ENCODE results near the gene TSPO.

TSPO gene

DNA sequence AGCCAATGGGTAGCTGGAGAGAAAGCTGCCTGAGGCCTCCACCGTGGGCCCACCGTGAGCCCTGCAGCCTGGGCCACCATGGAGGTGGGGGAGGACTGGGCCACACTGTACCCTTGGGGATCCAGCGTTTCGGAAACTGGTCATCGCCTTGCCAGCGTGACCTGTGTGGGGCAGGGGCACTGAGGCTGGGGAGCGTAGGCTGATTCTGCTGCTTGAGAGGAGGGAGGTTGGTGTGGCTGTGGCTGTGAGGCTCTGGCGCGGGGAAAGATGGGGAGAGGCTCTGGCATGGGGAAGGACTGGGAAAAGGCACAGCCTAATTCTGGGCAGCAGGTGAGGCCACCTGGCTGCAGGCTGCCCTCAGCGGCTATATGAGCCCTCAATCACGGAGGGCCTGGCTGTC is 48.2 kb downstream of the TSPO start:
- in situ Hi-C loops (cut with MboI; ENCODE audit: low sequenced_read_pairs) = no loop called here

DNA sequence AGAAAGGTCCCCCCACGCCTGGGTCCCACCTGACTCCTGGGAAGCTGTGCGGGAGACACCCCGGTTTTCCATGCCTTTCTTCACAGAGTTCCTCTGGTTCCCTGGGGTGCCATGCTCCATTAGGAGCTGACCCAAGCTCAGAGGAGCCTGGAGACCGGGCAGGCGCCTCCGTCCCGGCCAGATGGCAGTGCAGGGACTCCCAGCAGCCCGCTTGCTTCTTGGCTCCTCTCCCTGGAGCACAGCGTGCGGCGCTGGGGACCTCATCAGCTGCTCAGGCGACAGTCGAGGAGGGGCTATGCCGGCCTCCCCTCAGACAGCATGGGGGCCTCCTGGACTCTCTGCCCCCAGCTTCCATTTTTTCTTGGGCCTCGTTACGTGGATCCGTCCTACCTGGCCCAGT is 48.7 kb downstream of the TSPO start:
- in situ Hi-C loops (cut with MboI; ENCODE audit: low sequenced_read_pairs) = no loop called here

DNA sequence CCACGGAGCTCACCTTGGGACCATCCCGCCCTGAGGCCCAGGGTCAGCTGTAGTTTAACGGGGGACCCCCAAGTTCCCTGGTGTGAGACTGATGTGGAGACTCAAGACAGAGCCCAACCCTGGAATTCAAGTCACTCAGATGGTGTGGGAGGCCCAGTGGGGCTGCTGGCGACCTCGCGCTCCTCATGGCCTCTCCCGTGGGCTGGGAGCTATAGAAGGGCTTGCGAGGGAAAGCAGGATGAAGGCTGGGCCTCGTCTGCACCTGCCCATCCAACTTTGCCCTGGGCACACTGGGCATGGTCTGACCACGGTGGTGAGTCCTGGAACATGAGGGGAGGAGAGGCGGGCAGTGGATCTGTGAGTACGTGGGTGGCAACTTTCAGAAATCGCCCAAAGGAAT is 49.2 kb downstream of the TSPO start:
- in situ Hi-C loops (cut with MboI; ENCODE audit: low sequenced_read_pairs) = no loop called here

DNA sequence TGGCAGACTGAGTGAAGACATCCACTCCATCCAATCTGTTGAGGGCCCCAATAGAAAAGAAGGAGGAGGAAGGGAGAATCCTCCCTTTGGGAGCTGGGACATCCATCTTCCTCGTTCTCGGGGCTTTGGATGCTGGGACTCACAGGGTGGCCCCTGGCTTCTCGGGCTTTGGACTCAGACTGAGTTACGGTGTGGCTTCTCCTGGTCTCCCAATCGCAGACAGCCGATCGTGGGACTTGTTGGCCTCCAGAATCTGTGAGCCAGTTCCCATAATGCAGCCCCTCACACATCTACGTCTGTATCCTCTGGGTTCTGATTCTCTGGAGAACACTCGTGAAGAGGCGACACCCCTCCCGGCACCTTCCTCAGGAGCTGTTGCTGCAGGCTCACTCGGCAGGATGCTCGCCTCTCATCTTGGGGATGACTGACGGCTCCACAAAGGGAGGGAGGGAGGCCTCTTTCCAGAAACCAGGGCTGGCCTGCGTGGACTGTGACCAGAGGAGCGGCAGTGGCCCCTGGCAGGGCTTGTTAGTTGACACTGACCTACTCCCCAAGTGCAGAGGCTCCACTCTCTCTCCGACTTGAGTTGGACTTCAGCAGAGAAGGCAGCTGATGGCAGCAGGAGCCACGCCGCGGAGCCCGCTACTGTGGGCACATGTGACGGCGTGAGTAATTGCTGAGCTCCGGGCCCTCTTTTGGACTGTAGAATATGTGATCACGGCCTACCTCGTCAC is 50.3 kb downstream of the TSPO start:
- in situ Hi-C loops (cut with MboI; ENCODE audit: low sequenced_read_pairs) = no loop called here

DNA sequence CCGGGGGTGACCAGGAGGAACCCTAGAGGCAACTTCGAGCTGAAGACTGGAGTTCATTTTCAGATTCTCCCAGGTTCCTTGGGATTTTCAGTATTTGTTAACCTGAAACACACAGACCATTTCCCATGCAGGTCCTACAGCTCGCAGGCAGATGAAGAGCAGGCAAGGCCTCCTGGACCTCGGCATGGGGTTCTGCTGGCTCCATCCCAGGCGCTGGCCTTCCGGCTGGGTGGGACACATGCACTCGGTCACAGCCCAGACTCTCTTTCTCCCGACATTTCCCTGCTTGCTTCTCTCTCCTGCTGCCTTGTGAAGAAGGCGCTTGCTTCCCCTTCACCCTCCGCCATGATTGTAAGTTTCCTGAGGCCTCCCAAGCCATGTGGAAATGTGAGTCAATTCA is 51.0 kb downstream of the TSPO start:
- in situ Hi-C loops (cut with MboI; ENCODE audit: low sequenced_read_pairs) = no loop called here

DNA sequence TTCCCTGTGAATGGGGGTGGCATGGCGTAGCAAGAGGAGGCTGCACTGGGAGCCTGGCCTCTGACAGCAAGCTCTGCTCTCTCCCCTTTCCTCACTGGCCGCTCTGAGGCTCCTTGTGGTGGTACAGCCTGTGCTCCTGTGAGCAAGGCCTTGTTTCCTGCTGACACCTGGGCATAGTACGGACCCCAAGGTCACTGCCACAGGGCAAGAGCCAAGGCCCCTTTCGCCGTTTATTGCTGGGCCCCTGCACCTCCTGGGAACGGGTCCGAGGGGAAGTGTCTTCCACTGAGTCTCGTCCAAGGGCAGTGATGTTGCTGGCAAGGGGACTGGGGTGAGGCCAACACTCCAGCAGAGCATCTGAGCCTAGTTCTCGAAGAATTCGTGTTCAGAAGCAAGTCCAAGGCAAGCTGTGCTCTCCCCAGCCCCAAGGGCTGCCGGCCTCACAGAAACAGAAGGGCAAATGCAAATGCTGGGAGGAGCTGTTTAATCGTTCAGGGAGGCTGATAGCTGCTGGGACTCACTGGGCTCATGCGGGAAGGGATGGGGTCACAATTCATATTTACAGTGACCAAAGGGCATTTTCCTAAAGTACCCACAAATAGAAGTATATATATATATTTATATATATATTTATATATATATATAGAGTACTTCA is 51.5 kb downstream of the TSPO start:
- in situ Hi-C loops (cut with MboI; ENCODE audit: low sequenced_read_pairs) = no loop called here

DNA sequence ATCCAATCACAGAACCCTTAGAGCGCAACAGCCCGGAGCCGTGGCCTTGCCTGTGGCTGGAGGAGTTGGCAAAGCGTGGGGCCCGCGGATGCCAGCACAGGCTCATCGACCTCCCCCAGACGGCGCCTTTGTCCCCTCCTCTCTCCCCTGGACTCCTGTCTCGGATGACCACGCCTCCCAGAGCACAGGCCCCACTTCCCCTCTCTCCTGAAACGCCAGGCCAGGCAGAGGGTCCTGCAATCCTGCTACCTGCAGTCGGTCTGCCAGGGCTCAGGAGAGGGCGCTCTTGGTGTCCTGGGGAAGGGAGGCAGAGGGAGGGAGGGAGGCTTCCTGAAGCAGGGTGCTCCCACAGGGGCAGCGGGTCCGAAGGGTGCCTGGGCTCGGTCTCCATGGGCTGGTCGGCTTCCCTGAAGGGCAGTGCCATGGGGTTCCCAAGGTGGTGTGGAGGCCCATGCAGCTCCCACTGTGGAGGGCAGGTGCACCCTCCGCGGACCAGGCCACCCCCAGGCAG is 52.2 kb downstream of the TSPO start:
- in situ Hi-C loops (cut with MboI; ENCODE audit: low sequenced_read_pairs) = no loop called here

DNA sequence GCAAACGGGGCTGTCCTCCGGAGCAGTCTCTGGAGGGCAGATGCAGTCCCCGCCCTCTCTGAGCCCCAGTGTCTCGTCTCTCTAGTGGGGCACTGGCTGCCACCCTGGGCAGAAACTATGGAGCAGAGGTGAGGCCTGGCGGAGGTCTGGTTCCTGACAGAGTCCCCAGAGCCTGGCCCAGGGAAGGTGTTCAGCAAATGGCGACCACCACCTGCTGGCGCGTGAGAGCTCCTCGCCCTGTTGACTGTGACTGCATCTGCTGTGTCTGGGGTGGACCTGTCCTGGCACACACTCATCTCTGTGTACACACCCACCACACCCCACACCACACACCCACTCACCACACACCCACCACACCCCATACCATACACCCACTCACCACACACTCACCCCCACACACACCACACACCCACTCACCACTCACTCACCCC is 53.9 kb downstream of the TSPO start:
- in situ Hi-C loops (cut with MboI; ENCODE audit: low sequenced_read_pairs) = no loop called here

DNA sequence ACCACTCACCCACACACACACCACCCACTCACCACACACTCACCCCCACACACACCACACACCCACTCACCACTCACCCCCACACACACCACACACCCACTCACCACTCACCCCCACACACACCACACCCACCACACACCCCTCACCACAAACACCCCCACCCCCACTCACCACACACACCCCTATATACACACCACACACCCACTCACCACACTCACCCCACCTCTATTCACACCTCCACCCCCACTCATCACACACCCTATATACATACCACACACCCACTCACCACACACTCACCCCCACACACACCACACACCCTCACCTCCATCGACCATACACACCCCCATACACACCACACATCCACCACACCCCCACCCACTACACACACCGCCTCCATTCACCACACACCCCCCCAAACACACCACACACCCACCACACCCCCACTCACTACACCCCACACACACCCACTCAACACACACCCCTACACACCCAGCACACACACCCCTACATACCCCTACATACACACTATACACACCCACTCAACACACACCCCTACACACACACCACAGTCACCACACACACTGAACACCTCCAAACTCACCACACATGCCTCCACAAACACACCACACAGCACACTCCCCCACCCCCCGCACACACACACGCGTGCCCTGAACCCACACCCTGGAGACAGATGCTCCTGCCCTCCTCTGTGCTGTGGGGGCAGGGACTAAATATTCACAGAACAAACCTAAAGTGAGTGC is 54.6 kb downstream of the TSPO start:
- in situ Hi-C loops (cut with MboI; ENCODE audit: low sequenced_read_pairs) = no loop called here

DNA sequence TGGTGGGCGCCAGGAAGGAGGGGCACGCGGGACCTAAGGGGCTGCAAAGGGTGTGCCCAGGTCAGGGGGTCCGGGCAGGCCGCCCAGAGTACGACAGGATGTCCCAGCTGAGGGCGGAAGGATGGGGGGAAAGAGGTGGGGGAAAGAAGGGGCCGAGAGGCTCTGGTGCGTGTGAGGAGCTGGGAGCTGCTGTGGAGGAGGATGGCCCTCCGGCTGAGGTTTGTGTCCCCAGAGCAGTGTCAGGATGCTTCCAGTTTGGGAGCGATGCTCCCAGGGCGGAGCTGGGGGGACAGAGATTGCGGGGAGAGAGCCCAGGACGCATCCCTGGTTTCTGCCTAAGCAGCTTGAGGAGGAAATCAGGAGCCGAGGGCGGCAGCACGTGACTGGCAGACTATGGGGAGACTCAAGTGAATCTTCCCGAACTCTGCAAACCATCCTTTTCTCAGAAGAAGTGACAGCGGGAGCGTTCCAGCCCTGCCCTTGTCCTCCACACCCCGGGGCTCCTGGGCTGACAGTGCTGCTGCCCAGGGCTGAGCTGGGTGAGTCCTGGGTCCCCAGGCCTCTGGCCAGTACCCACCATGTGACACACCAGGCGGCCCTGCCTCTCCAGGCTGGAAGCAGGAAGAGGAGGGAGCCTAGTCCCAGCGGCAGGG is 55.3 kb downstream of the TSPO start:
- in situ Hi-C loops (cut with MboI; ENCODE audit: low sequenced_read_pairs) = no loop called here

DNA sequence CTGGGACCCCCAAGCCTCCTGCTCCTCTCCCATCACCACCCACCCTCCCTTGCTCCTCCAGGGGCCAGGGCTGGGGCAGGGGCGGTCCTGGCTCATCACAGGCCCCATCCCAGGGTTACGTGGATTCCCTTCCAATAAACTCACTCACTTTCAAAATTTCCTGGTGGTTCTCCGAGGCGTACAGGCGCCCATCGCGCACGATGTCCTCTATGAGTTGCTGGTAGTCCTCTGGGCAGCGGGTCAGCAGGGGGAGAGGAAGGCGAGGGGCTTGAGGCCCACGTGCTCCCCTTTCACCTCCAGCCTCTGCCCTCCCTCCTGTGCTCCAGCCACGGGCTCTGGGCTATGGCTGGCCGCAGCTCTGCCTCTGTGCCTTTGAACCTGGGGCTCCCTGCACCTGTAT is 56.0 kb downstream of the TSPO start:
- in situ Hi-C loops (cut with MboI; ENCODE audit: low sequenced_read_pairs) = no loop called here

DNA sequence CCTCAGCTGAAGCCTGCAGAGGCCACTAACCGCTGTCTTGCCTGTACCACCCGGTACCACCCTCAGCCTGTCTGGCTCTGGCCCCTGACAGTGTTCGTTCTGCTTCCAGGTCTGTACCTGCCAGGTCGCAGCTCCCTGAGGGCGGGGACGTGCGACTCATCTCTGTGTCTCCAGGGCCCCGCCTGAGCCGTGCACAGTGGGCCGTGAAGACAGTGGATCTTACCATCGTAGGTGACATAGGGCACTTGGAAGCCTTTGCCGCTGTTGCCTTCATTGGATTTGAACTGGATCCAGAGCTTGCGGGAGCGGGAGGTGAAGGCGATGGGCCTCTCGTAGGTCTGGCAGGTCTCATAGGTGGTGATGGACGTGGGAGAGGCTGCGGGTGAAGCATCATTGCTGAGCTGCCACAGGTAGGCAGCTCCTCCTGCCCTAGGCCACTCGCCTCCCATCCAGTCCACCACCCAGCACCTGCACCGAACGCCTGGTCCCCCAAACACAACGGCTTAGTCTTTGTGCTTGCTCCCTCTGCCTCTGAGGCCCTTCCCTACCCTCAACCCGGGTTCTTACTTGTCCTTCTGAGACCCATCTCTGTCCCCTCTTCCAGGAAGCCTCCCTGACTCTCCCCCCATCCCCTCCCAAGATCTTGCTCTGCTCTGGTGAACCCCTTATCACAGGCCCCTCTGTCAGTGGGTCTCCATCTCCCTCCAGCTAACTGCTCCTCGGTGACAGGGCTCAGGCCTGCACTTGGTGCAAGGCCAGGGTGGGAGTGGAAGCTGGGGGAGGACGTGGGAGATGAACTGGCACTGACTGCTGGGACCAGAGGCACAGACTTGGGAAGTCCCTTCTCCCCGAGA is 56.7 kb downstream of the TSPO start:
- in situ Hi-C loops (cut with MboI; ENCODE audit: low sequenced_read_pairs) = no loop called here

DNA sequence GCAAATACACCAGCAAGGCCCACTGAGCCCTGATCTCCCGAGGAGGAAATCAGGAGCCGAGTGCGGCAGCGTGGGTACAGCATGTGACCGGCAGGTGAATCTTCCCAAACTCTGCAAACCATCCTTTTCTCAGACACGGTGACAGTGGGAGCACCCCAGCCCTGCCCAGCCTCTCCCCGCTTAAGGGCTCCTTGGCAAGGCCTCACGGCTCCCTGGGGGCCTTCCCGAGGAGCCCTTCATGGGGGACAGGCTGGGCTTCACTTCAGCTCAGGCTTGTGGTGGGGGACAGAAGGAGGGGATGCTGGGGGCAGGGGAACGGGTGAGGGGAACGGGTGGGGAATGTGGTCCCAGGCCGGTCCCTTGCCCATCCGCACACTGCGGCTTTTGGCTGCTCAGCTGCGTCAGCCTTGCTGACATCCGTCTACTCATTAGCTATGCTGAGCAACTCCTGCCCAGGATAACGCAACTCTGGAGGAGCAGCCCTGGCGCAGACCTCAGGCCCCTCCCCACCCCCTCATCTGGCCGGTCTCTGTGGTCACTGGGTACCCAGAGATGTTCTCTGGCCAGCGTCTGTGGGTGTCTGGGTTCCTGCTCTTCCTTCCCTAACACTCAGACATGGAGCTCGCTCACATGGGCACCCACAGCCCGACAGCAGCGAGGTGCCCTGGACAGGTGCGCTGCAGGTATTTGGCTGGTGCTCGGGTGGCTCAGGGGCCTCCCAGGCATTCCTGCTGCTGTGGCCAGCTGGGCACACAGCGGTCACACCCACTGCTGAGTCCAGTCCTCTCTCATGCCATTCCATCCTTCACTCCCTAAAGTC is 57.6 kb downstream of the TSPO start:
- in situ Hi-C loops (cut with MboI; ENCODE audit: low sequenced_read_pairs) = no loop called here

DNA sequence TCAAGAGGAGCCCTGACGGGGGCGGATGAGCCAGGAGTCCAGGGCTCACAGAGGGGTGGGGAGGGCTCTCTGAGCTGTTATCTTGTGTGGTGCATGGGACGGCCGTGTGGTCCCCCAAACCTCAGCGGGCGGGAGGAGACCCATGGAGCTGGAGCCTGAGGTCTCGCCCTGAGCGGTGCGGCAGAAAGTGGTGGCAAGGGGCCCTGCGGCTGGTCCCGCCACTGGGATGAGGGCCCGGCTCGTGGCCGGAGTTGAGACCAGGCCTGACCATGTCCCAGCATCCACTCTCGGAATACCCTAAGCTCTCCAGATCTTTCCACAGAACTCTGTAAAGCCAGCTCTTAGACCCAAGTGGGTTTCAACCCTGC is 58.1 kb downstream of the TSPO start:
- in situ Hi-C loops (cut with MboI; ENCODE audit: low sequenced_read_pairs) = no loop called here

DNA sequence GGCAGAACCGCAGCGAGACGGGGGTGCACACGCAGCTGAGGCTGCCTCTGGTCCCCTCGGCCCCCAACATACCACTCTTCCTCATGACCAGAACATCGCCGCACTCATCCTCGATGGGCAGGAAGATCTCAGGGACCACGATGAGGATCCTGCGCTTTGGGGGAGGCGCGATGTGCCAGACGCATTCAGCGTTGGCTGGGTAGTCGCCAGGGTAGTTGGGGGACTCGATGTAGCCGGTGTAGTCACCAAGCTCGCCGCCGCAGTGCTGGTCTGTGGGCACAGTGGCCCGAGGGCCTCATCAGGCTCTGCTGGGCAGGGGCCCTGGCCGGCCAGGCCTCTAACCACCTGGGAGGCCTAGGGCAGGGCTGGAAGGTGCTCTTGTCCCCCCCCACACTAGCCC is 58.6 kb downstream of the TSPO start:
- in situ Hi-C loops (cut with MboI; ENCODE audit: low sequenced_read_pairs) = no loop called here

DNA sequence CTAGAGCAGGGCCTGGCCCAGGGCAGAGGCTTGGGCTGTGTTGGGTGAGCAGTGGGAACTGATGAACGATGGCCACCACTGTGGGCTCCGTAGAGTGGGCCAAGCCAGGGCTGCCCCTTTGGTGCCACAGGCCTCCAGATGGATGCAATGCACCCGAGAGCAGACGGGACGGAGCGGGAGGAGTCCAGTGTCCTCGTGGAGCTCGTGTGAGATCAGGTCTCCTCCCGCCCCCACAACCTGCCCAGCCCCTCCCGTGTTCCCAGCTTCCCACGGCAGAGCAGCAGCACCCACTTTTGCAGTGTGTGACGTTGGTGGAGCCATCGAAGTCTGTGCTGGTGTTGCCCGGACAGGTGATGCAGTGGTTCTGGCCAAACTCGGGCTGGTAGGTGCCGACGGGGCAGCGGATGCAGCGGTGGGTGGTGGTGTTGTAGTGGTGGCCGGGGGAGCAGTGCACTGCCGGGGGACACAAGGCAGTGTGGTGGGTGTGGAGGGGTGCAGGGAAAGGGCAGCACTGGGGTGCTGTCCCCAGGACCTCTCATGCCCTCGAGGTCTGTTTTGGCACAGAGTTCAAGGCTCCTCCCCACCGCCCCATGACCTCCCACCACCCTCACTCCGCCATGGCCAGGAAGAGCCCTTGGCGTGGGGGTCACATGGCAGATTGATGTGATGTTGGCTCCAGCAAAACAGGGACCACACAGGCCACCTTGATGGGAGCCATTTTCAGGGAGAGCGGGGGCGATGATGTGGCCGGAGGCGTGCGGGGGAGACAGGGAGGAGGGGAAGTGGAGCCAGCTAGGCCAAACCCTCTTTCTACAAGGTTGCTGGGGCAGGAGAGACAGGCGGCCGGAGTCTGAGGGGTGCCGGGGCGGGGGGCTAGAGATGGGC is 59.5 kb downstream of the TSPO start:
- in situ Hi-C loops (cut with MboI; ENCODE audit: low sequenced_read_pairs) = no loop called here

DNA sequence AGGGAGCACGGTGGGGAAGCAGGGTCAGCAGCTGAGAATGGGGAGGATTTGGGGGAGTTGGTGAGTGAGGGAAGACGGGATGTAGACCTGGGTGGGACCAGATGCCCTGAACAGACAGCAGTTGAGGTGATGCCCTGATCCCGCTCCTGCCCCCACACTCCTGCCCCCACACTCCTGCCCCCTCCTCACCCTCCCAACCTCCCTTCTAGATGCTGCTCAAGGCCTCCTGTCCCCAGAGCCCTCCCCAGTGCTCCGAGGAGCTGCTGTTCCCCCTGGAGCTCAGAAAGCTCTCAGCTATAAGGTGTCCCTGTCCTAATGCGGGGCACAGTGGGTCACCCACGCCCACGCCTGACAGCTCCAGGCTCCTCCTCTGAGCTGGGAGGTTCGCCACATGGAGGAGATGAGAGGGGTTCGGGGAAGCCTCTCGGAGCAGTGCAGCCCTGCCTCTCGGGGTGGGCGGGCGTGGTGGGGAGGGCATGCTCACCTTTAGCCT is 60.6 kb downstream of the TSPO start:
- in situ Hi-C loops (cut with MboI; ENCODE audit: low sequenced_read_pairs) = no loop called here

DNA sequence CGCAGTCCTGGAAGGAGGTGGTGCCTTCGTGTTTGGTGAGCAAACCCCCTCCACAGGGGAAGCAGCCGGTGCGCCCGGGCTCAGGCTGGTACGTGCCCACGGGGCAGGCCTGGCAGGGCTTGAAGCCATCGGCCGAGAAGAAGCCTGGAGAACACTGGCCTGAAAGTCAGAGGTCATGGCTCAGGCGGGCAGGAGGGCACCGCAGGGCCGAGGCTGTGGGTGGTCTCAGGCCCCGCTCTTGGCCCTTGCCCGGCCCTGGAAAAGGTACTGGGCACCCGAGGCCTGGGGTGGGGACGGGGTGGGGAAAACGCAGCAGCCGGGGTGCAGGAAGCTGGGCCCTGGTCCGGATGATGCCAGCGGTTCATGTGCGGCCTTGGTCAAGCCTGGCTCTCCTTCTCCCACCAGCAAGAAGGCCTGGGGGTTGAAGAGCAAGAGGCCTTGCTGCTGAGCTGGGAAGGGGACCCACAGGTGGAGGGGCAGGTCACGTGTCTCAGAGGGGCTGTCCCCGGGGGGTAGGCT is 61.1 kb downstream of the TSPO start:
- in situ Hi-C loops (cut with MboI; ENCODE audit: low sequenced_read_pairs) = no loop called here
